IPS-NIHi7 (cell line): ENCODE measurements around the gene MAPK8IP1.
A peak's percentile ranks its signal among the peaks of the same experiment; 100 is the strongest.
"Not testable (repeated sequence)": the region's sequence is repeated elsewhere in the genome, so short reads cannot be mapped to it uniquely, and the experiment has no call there.

Source experiments
- DNase-seq: peaks from one replicate; pipeline ENCODE4 v3.0.0; 2012; ENCODE audit warnings: mixed read lengths; ENCODE audit errors: extremely low spot score

Gene MAPK8IP1

DNA sequence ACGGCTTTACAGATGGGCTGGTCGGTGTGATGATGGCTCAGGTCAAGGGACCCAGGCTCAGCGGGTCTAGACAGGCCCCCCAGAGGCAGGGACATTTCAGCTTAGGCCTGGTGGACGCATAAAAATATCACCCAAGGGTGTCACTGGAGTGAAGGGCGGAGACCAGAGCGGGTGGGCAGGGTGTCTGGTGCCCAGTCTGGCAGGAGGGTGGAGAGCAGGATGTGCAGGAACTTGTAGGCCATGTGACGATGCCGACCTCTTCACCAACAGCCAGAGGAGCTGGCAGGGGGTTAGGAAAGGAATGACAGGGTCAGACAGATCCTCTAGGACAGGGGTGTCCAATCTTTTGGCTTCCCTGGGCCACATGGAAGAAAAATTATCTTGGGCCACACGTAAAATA lies 4.5 kb downstream of the MAPK8IP1 start:
- no peak for DNase-seq

DNA sequence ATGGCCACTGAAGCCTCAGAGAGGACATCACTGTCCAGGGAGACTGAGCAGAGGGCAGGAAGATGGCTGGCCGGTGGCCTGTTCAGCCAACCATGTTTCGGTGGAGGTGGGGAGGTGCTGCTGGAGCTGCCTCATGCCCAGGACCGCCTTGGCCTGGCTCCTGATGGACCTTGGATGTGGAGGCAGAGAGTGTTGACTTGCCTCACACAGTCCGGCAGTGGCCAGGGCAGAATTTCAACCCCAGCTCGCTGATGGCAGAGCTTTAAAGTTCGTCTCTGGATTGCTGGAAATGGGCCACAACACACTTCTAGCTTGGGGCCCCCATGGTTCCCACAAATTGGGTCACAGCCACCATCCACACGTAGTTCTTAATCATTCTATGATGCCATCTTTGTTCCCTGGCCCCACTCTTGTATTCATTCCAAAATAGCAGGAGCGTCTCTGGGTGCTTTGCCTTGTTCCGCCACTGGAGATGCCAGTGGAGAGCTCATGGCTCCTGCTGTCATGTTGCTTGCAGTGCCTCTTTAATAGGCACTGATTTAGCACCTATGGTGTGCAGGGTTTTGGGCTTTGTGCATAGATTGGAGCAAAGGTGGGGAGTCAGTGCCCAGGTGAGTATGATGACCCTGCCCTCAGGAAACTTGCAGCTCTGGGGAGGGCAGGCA lies 5.6 kb downstream of the MAPK8IP1 start:
- no peak for DNase-seq

DNA sequence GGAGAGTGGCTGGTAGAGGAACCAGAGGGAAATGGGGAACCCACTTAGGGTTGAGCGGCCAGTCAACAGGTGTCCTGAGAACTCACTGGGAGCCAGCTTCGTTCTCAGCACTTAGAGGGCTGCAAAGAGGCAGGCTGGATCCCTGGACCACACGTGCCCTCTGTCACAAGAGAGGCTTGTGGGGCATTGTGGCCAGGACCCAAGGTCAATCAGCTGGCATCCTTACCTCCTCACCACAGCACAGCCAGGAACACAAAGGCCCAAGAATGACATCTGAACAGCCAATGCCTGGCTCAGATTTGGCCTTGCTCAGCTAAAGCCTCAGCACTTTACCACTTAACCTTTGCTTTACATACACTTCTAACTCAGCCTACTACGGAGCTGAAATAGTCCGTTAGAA lies 7.4 kb downstream of the MAPK8IP1 start:
- DNase-seq, result no peak

DNA sequence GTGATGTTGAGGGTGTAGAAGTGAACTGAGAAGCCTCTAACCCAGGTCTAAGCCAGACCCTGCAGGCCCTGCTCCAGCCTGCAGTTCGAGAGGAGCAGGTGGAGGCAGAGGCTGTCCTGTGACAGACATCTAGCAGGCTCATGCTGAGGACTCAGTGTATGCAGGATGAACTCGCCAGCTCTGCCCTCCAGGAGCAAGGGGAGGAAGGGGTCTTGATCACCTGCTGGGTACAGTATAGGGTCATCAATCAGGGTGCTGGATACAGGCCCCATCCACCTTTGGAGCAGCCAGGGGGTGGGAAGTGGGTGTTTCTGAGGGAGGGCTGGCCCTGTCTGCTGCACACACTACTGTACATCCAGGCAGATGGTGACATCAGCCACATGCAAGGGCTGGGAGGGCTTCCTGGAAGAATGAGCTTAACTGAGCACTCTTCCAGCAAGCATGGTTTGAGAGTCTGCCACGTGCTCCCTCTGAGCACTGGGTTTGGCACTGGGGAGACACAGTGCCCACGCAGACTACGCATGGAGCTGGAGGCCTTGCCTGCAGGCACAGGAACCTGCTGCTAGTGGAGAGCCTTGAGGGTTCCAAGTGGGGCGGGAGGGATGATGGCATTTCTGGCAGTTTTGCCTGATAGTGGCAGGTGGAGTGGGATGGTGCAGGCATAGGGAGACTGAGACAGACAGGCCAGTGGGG lies 9.2 kb downstream of the MAPK8IP1 start:
- DNase-seq, result no peak

DNA sequence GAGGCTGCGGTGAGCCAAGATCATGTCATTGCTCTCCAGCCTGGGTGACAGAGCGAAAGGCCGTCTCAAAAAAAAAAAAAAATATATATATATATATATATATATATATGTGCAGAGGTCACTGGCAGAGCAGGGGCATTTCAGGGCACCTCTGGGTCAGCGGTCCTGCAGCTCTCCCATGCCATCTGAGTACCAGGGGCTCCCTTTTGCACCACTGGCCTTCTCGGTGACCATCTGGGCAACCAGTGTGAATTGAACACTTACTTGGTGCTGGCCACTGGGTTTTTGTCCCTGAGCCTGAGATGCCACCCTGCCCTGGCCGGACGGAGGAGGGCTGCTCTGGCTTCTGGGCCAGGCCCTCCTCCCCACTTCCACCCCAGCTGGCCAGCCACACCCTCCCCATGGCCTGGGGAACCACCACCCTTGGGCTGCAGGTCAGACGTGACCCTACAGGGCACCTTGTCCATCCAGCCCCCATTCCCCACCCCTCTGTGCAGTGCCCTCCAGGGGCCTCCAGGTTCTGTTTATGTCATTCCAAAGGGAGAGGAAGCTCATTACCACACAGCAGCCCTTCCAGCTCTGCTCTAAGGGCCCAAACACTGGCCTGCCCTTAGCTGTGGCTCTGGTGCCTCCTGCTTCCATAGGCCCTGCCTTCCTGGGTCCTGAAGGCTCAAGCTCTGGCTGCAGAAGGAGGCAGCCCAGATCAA lies 10.3 kb downstream of the MAPK8IP1 start:
- no peak for DNase-seq

DNA sequence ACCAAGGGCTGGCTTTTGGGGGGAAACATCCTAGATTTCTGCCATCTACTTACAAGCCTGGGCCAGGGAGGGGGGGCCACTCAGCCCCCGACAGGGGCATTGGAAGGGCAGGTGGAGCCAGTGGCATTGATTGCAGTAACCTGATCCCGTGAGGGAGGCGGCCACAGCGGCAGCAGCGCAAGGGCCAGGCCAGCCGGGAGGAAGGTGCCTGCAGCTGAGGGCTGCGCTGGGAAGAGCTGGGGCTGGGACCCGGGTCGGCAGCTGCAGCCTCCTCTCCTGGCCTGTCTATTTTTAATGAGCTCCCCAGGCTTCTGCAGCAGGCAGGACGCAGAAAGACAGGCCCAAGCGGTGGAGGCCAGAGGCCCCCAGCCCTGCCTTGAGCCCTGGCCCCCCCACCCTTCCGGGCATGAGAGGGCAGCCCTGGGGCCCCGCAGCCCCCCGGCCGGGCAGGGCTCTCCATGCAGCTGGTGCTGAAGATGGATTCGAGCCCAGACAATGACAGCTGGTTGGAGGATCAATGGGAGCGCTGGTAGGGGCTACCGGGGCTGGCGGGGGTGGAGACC lies 11.1 kb downstream of the MAPK8IP1 start:
- DNase-seq, result peak; percentile 72

DNA sequence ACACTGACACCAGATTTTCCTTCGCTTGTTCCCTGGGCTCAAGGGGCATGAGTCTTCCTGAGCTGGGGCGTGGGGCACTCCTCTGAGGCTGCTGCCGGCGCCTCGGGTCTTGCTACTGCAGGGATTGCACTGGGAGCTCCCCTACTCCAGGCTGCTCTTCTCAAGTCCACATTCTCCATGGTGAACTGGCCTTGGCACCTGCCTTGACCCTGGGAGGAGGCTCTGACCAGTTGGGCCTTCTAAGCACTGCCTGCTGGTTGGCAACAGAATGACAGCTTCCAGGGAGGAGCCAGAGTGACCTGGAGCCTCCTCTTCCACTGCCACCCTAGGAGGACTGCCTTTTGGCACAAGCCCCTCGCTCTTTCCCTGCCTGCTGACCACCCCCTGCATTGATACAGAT lies 12.1 kb downstream of the MAPK8IP1 start:
- DNase-seq, result no peak

DNA sequence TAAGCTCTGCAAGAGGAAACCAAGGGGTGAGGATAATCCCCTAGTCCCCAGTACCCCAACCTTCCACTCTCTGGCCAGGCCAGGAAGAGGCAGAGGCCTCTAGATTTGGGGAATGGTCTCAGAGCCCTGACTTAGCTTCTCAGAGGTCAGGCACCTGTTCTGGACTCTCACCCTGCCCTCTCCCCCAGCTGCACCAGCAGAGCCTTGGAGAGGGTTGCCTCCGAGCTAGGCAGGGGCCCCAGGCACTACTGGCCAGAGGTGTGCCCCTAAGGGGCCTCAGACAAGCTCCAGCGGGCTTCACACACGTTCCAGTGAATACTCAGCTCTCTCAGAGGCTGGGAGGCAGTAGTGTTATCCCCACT lies 13.6 kb downstream of the MAPK8IP1 start:
- DNase-seq, result no peak

DNA sequence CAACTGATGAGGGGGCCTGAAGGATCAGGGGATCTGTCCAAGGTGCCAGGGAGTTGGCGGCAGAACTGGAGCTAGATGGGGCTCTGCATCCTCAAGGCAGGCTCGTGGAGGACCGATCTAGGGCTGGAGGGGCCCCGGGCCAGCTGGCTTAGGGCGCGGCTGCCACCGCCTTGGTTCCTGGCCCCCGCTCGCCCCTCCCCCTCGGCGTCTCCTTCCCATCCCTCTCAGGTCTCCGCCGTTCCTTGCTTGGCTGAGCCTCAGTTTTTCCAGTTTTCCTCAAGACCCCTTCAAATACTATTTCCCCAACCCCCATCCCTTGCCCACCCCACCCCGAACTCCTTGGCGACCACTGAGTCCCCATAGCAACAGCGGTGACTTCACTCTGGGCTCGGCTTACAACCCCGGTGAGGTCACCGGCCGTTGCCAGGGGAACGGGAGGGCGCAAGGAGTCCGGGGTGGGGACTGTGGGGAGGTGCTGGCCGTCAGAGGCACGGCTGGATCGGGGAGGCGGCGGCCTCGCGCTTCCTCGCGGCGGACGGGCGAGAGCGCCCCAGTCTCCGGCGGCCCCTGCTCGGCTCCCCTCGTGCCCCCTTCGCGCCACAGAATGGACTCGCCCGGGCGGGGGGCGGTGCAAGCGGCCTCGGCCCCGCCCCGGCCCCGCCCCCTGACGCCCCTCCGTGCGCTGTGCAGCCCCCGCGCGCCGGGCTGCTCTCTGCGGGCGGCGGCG lies 14.2 kb downstream of the MAPK8IP1 start:
- DNase-seq, result peak; percentile 93

DNA sequence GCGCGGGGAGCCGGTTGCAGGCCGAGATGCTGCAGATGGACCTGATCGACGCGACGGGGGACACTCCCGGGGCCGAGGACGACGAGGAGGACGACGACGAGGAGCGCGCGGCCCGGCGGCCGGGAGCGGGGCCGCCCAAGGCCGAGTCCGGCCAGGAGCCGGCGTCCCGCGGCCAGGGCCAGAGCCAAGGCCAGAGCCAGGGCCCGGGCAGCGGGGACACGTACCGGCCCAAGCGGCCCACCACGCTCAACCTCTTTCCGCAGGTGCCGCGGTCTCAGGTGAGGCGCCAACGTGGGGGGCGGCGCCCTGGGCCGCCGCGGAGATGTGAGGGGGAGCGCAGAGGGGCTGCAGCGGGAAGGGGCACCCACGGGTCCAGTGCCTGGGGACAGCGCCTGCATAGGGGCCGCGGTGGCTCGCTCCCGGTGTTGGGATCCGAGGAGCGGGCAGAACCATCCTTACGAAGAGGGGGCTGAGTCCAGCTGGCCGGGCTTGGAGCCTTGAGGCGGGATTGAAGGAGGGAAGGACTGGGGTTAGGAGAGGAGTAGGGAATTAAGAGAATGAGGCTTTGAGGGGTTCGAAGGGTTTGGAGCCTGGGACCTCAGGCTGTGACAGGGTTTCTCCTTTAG lies 14.8 kb downstream of the MAPK8IP1 start:
- not testable (repeated sequence) for DNase-seq

DNA sequence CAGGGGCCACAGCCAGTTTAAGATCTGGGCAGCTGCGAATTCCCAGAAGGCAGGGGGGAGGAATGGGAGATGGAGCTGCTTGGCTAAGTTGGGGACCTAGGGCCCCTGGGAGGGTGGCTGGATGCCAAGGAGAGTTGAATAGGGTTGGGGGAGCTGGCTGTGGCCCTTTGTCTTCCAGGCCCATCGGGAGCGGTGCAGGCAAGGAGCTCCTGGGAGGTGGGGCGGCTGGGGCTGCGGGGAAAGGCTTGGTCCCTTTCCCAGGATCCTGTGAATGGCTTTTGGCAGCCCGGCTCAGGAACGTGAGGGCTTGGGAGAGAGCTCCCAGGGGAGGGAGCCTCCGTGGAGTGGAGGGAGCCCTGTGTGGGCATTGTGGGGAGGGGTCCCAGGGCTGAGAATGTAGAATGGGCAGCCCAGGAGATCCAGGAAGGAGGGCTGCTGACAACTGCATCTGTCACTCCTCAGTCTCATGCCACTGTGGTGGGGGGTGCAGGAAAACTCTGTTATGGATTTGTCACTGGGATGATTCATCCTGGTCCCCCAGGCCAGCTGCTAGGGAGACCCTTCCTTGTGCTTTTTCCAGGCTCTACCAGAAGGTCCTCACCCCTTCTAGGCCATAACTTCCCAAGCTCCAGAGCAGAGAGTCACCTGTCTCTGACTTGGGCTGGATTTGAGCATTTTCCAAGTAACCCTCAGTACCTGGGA lies 15.6 kb downstream of the MAPK8IP1 start:
- no peak for DNase-seq

DNA sequence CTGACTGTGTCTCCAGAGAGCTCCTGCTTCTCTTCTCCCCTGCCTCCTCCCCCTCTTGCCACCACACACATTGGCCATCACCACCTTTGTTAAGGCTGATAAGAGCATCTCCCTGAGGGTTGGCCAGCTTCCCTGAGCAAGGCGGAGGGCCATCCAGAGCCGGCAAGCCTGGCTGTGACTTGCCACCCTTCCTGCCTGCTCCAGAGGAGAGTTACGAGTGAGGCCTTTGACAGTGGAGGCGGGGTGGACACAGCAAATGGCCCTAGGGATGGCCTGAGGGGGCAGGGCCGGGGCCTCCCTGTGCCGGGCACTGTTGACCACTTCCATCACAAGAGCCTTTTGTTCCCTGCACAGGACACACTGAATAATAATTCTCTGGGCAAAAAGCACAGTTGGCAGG lies 16.2 kb downstream of the MAPK8IP1 start:
- DNase-seq, result no peak

DNA sequence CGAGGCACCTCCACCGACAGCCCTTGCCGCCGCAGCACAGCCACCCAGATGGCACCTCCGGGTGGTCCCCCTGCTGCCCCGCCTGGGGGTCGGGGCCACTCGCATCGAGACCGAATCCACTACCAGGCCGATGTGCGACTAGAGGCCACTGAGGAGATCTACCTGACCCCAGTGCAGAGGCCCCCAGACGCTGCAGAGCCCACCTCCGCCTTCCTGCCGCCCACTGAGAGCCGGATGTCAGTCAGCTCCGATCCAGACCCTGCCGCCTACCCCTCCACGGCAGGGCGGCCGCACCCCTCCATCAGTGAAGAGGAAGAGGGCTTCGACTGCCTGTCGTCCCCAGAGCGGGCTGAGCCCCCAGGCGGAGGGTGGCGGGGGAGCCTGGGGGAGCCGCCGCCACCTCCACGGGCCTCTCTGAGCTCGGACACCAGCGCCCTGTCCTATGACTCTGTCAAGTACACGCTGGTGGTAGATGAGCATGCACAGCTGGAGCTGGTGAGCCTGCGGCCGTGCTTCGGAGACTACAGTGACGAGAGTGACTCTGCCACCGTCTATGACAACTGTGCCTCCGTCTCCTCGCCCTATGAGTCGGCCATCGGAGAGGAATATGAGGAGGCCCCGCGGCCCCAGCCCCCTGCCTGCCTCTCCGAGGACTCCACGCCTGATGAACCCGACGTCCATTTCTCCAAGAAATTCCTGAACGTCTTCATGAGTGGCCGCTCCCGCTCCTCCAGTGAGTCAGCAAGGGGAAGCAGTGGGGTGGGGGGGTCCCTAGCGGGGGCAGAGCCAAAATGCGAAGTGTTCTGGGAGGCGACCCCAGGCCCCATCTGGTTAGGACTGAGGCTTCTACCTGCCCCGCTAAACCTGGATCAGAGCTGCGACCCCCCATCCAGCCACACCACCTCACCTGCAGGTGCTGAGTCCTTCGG lies 17.3 kb downstream of the MAPK8IP1 start:
- no peak for DNase-seq

DNA sequence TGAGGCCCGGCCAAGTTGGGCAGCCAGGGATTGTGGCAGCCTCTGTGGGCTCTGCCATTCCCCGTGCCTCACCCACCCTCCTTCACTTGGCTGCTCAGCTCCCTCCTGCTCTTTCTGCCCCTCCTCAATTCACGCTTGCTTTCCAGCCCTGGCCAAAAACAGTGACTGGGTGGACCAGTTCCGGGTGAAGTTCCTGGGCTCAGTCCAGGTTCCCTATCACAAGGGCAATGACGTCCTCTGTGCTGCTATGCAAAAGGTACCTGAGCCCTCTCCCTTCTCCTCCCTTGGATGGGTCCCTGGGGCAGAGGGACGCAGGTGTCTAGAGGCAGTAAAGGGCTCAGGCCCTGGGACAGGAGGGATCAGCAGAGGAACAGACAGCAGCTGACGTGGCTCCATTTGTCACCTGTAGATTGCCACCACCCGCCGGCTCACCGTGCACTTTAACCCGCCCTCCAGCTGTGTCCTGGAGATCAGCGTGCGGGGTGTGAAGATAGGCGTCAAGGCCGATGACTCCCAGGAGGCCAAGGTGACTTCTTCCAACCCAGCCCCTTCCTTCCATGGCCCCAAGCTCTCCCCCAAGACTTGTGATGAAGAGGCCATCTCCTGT lies 19.0 kb downstream of the MAPK8IP1 start:
- DNase-seq, result no peak

DNA sequence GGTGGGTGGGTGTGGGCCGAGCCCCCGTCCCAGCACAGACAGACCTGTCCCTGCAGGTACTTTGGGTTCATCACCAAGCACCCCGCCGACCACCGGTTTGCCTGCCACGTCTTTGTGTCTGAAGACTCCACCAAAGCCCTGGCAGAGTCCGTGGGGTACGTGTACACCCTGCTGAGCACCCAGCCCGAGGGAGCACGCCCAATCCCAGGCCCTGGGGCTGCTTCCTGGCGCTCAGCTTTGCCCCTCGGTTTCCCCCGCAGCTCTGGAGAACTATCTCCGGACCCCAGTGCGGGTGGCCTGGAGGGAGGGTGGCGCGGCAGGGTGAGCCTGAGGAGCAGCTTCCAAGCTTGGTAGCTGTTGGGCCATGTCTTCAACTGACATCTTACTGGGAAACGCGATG lies 19.6 kb downstream of the MAPK8IP1 start:
- DNase-seq, result no peak

DNA sequence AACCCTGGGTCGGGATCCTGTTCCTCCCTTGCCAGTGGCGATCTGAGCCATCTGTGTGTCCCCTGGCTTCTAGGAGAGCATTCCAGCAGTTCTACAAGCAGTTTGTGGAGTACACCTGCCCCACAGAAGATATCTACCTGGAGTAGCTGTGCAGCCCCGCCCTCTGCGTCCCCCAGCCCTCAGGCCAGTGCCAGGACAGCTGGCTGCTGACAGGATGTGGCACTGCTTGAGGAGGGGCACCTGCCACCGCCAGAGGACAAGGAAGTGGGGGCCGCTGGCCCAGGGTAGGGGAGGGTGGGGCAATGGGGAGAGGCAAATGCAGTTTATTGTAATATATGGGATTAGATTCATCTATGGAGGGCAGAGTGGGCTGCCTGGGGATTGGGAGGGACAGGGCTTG lies 20.1 kb downstream of the MAPK8IP1 start:
- not testable (repeated sequence) for DNase-seq

DNA sequence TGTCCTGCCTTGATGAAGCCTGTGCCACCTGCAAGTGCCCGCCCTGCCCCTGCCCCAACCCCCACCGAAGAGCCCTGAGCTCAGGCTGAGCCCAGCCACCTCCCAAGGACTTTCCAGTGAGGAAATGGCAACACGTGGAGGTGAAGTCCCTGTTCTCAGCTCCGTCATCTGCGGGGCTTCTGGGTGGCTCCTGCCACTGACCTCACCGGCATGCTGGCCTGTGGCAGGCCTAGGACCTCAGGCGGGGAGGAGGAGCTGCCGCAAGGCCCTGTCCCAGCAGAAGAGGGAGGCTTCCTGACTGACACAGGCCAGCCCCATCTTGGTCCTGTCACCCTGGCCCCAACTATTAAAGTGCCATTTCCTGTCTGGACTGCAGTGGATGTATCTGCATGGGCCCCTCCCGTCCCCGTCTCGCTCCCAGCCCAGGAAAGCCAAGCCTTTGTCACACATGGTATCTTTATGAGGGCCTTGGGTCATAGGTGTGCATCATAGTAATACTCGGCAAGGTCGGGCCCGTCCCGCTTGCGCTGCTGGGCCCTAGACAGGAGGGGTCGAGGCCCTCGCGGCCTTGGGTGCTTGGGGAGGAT lies 20.7 kb downstream of the MAPK8IP1 start:
- DNase-seq, result no peak

DNA sequence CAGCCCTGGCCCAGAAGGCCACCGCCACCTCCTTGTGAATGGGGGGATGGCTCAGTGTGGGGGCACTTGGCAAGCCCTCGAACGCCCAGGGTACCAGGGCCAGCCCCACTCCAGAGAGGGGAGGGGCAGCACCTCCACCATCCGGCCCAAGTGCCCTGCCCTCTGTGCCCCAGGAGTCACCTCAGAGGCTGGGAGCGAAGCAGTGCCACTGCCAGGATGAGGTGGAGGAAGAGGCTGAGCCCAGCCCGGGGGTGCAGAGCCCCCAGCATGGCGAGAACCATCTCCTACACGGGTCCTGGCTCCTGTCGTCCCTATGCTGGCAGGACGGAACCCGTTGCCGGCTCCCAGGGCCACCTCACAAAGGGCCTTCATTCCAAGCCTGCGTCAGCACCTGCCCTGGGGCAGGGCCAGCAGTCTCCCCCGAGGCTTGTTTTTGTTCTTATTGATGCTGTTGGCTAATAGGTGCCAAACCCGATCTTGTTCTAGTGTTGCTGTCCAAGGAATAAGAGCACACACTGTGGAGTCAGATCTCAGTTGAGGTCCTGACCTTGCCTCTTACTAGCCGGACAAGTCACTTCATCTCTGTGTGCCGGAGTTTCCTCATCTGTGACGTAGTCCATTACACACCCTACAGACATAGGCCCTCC lies 21.6 kb downstream of the MAPK8IP1 start, which contains the start of gene FREY1:
FREY1 (minus strand) TSS at position 307 of the 647 bp plus-strand sequence; CDS start at position 281, 26 bp downstream.
- DNase-seq, result no peak
